Small intestine (tissue), 7 donors: ENCODE results near the gene GRAMD1B. TPM values are rescaled to one million over a fixed set of nuclear protein-coding genes. Genes with fewer than 3 reads are reported as not detected.

Experiments
- DNase-seq, 2 donors: peaks; one replicate each; pipeline versions ENCODE4 v3.0.0 to v3.0.0-alpha.2; 2013
- FAIRE-seq: peaks from 2 replicates; lab custom pipeline; 2012; peaks lifted over from hg19 to GRCh38; lab: Jason Lieb, UNC
- H3K27ac ChIP-seq, 3 donors: one replicate each; pipeline ENCODE4 v1.5.1; 2013; ENCODE audit warnings: low read length in 2 of 3, mild to moderate bottlenecking in 2 of 3, control low read depth in 1 of 3, inconsistent platforms in 1 of 3, low read depth in 1 of 3, moderate library complexity in 1 of 3
- H3K27me3 ChIP-seq, 3 donors: one replicate each; pipeline ENCODE4 v1.6.1; 2013; ENCODE audit warnings: low read length in 3 of 3, inconsistent platforms in 1 of 3; ENCODE audit not compliant: control insufficient read depth in 3 of 3, insufficient read depth in 3 of 3
- H3K36me3 ChIP-seq, 3 donors: one replicate each; pipeline ENCODE4 v1.6.1; 2013; ENCODE audit warnings: low read length in 3 of 3, inconsistent platforms in 1 of 3, low read depth in 1 of 3, mild to moderate bottlenecking in 1 of 3, moderate library complexity in 1 of 3; ENCODE audit not compliant: control insufficient read depth in 3 of 3, insufficient read depth in 2 of 3
- H3K4me1 ChIP-seq, 3 donors: one replicate each; pipeline ENCODE4 v1.6.1; 2013; ENCODE audit warnings: low read length in 2 of 3, inconsistent platforms in 1 of 3, low read depth in 1 of 3, mild to moderate bottlenecking in 1 of 3, moderate library complexity in 1 of 3; ENCODE audit not compliant: control insufficient read depth in 3 of 3, insufficient read depth in 2 of 3
- H3K4me3 ChIP-seq, 3 donors: one replicate each; pipeline ENCODE4 v1.5.1; 2013; ENCODE audit warnings: low read length in 3 of 3, control low read depth in 1 of 3, inconsistent platforms in 1 of 3, low read depth in 1 of 3, mild to moderate bottlenecking in 1 of 3, moderate library complexity in 1 of 3
- H3K9me3 ChIP-seq, 2 donors: one replicate each; pipeline ENCODE4 v1.6.1; 2013; ENCODE audit warnings: low read depth in 1 of 2, low read length in 1 of 2; ENCODE audit not compliant: control insufficient read depth in 2 of 2, insufficient read depth in 1 of 2
- WGBS, 3 donors: extraction: QIAGEN DNeasy Blood & Tissue Kit; methylation state at CpG; one replicate each; pipeline ENCODE4 v1.1.7; 2013; 5-methylcytosine and 5-hydroxymethylcytosine counted together
- polyA plus RNA-seq, 4 donors: library from polyadenylated mRNA; stranded (reverse) in 3 of 4; unstranded in 1 of 4; fragments of 200-250 nt in 3 of 4; fragments of 120-200 nt in 1 of 4; gene quantifications; one replicate each; pipeline versions ENCODE4 v1.2.1 to v1.2.3, GENCODE V29; 2013
- donor health status: healthy with polysubstance abuse.
- donor health status: control.
- donor health status: control.
- donor health status: Bipolar disorder and iron deficiency.
- donor health status: healthy.

GRAMD1B gene
- polyA plus RNA-seq, 4 donors: 37.8 to 75.6 (median 57.7) TPM

GRCh38 chr11:123587044-123587443, 157.0 kb downstream of the GRAMD1B start:
- Histone ChIP-seq H3K4me1 (peaks cover 8 to 63% (median 9%) of the 10 kb centered on the region in 3 donors), H3K36me3 (peaks cover 0 to 61% (median 0%) of the 10 kb centered on the region in 3 donors), H3K27me3 (no peaks in the 10 kb centered on the region), H3K27ac (peak overlapping the region; percentile 59 to 96 (median 93)), H3K9me3 (no peaks in the 10 kb centered on the region), H3K4me3 (no peak overlapping the region)
- 46 to 68% (median 58%) methylated on average over 2 of the region's 2 CpGs for WGBS, 3 donors
- DNase-seq: peak; percentile 25 to 89
- FAIRE-seq: no peak

- FAIRE-seq: no peak
- peaks cover 8 to 63% (median 9%) of the 10 kb centered on the region in 3 donors for H3K4me1 ChIP-seq
- WGBS, 3 donors: 16 to 75% (median 44%) methylated on average over 6 of the region's 6 CpGs
- H3K27me3 ChIP-seq: no peaks in the 10 kb centered on the region
- H3K4me3 ChIP-seq: peak overlapping the region in 1 of 3 donors; percentile 3
- no peaks in the 10 kb centered on the region for H3K9me3 ChIP-seq
- peak overlapping the region; percentile 59 to 96 (median 93) for H3K27ac ChIP-seq
- peaks cover 0 to 59% (median 0%) of the 10 kb centered on the region in 3 donors for H3K36me3 ChIP-seq
- DNase-seq: peak; percentile 31 to 93
Measured at GRCh38 chr11:123587559-123587958, 157.5 kb downstream of the GRAMD1B start.

GRCh38 chr11:123588117-123588863, 158.2 kb downstream of the GRAMD1B start:
- Histone ChIP-seq H3K9me3 (no peaks in the 10 kb centered on the region), H3K4me1 (peaks cover 8 to 63% (median 9%) of the 10 kb centered on the region in 3 donors), H3K27ac (peak overlapping the region; percentile 63 to 96 (median 93)), H3K27me3 (no peaks in the 10 kb centered on the region), H3K4me3 (peak overlapping the region in 1 of 3 donors; percentile 4), H3K36me3 (peaks cover 0 to 62% (median under 1%) of the 10 kb centered on the region in 3 donors)
- FAIRE-seq (no peak), DNase-seq (peak; percentile 85 to 97)
- WGBS, 3 donors: 21 to 68% (median 43%) methylated on average over 14 of the region's 14 CpGs

GRCh38 chr11:123588864-123589262, 158.8 kb downstream of the GRAMD1B start:
- no peak for FAIRE-seq
- 84 to 91% (median 89%) methylated on average over 5 of the region's 5 CpGs for WGBS, 3 donors
- H3K9me3 ChIP-seq: no peaks in the 10 kb centered on the region
- peaks cover 0 to 67% (median 6%) of the 10 kb centered on the region in 3 donors for H3K36me3 ChIP-seq
- DNase-seq: no peak
- no peaks in the 10 kb centered on the region for H3K27me3 ChIP-seq
- peak overlapping the region; percentile 34 to 63 (median 46) for H3K27ac ChIP-seq
- no peak overlapping the region for H3K4me3 ChIP-seq
- H3K4me1 ChIP-seq: peaks cover 8 to 63% (median 9%) of the 10 kb centered on the region in 3 donors

GRCh38 chr11:123590296-123590912, 160.3 kb downstream of the GRAMD1B start:
- H3K27me3 ChIP-seq: no peaks in the 10 kb centered on the region
- H3K9me3 ChIP-seq: no peaks in the 10 kb centered on the region
- peaks cover 7 to 52% (median 9%) of the 10 kb centered on the region in 3 donors for H3K4me1 ChIP-seq
- peaks cover 0 to 69% (median 17%) of the 10 kb centered on the region in 3 donors for H3K36me3 ChIP-seq
- DNase-seq (peak; percentile 39 to 99), FAIRE-seq (no peak)
- H3K4me3 ChIP-seq: peak overlapping the region in 1 of 3 donors; percentile 79
- peak overlapping the region; percentile 36 to 89 (median 73) for H3K27ac ChIP-seq
- WGBS, 3 donors: 17 to 45% (median 37%) methylated on average over 11 of the region's 11 CpGs

- FAIRE-seq: no peak
- Histone ChIP-seq H3K4me1 (peaks cover 0 to 21% (median 7%) of the 10 kb centered on the region in 3 donors), H3K4me3 (peak overlapping the region in 1 of 3 donors; percentile 79), H3K27me3 (no peaks in the 10 kb centered on the region), H3K36me3 (peaks cover 0 to 78% (median 26%) of the 10 kb centered on the region in 3 donors), H3K27ac (no peak overlapping the region), H3K9me3 (no peaks in the 10 kb centered on the region)
- no peak for DNase-seq
- 58 to 75% (median 66%) methylated on average over 5 to 6 of the region's 6 CpGs for WGBS, 3 donors
Measured at GRCh38 chr11:123593570-123593969, 163.5 kb downstream of the GRAMD1B start.

- Histone ChIP-seq H3K27ac (no peak overlapping the region), H3K36me3 (peaks cover 0 to 80% (median 31%) of the 10 kb centered on the region in 3 donors), H3K4me3 (peak overlapping the region in 1 of 3 donors; percentile 79), H3K4me1 (peaks cover 0 to 16% (median 7%) of the 10 kb centered on the region in 3 donors), H3K9me3 (no peaks in the 10 kb centered on the region), H3K27me3 (no peaks in the 10 kb centered on the region)
- 89 to 93% (median 91%) methylated on average over 8 of the region's 8 CpGs for WGBS, 3 donors
- DNase-seq (peak in 1 of 2 donors; percentile 20), FAIRE-seq (no peak)
Measured at GRCh38 chr11:123594188-123594901, 164.3 kb downstream of the GRAMD1B start.

GRCh38 chr11:123594921-123595320, 164.9 kb downstream of the GRAMD1B start:
- H3K27ac ChIP-seq: no peak overlapping the region
- H3K27me3 ChIP-seq: no peaks in the 10 kb centered on the region
- WGBS, 3 donors: 77 to 89% (median 84%) methylated on average over 4 of the region's 4 CpGs
- H3K4me3 ChIP-seq: peak overlapping the region in 1 of 3 donors; percentile 79
- peaks cover 0 to 11% (median 7%) of the 10 kb centered on the region in 3 donors for H3K4me1 ChIP-seq
- H3K9me3 ChIP-seq: no peaks in the 10 kb centered on the region
- no peak for FAIRE-seq
- no peak for DNase-seq
- peaks cover 0 to 78% (median 32%) of the 10 kb centered on the region in 3 donors for H3K36me3 ChIP-seq
